AG09309 (cell line): ENCODE data around the gene NR1I2.

Experiments
- DNase-seq: peaks from one replicate; pipeline ENCODE4 v3.0.0-alpha.2; 2010; ENCODE audit warnings: low read depth
- H3K4me3 ChIP-seq: 2 replicates; pipeline ENCODE4 v1.5.1; 2011; ENCODE audit warnings: mild to moderate bottlenecking, low read depth, low read length, moderate library complexity; ENCODE audit not compliant: control insufficient read depth
- CTCF ChIP-seq: IDR thresholded peaks from 2 replicates; pipeline ENCODE4 v1.5.1; 2011; ENCODE audit warnings: mild to moderate bottlenecking, low read depth, low read length, inconsistent platforms; ENCODE audit not compliant: insufficient read depth, control insufficient read depth; ENCODE audit errors: missing control alignments

Gene NR1I2

GRCh38 chr3:119815716-119816115 is 33.8 kb downstream of the NR1I2 start:
- no peak for TF ChIP-seq CTCF
- no peak for DNase-seq
- no peak overlapping the region for H3K4me3 ChIP-seq

GRCh38 chr3:119817071-119817470 is 35.2 kb downstream of the NR1I2 start:
- no peak overlapping the region for H3K4me3 ChIP-seq
- DNase-seq: no peak
- no peak for TF ChIP-seq CTCF

GRCh38 chr3:119817583-119818363 is 35.9 kb downstream of the NR1I2 start:
- no peak for TF ChIP-seq CTCF
- DNase-seq: no peak
- no peak overlapping the region for H3K4me3 ChIP-seq

- no peak for DNase-seq
- TF ChIP-seq CTCF: no peak
- H3K4me3 ChIP-seq: no peak overlapping the region
Observed at GRCh38 chr3:119818937-119819336, 37.0 kb downstream of the NR1I2 start.

- no peak overlapping the region for H3K4me3 ChIP-seq
- no peak for TF ChIP-seq CTCF
- no peak for DNase-seq
Observed at GRCh38 chr3:119819806-119820205, 37.9 kb downstream of the NR1I2 start.

GRCh38 chr3:119825820-119826219 is 43.9 kb downstream of the NR1I2 start:
- H3K4me3 ChIP-seq: no peak overlapping the region
- TF ChIP-seq CTCF: no peak
- DNase-seq: no peak
